Medulla oblongata (tissue), 1 donor: ENCODE measurements around the gene ITIH5.

Experiments
- DNase-seq: peaks from one replicate; pipeline ENCODE4 v3.0.0-alpha.2; 2015; ENCODE audit errors: extremely low spot score

Gene ITIH5

GRCh38 chr10:7551289-7551688 is 115.5 kb downstream of the ITIH5 start:
- peak; percentile 44 for DNase-seq

GRCh38 chr10:7550013-7550412 is 116.8 kb downstream of the ITIH5 start:
- peak; percentile 64 for DNase-seq

GRCh38 chr10:7547829-7548228 is 118.9 kb downstream of the ITIH5 start:
- peak; percentile 68 for DNase-seq

GRCh38 chr10:7547206-7547605 is 119.6 kb downstream of the ITIH5 start:
- no peak for DNase-seq

GRCh38 chr10:7546385-7546967 is 120.3 kb downstream of the ITIH5 start:
- no peak for DNase-seq

- DNase-seq, result no peak
Observed at GRCh38 chr10:7545792-7546191, 121.0 kb downstream of the ITIH5 start.

GRCh38 chr10:7545261-7545660 is 121.5 kb downstream of the ITIH5 start:
- DNase-seq, result no peak

- peak; percentile 37 for DNase-seq
Observed at GRCh38 chr10:7544203-7544602, 122.6 kb downstream of the ITIH5 start.

- no peak for DNase-seq
Observed at GRCh38 chr10:7542189-7542914, 124.4 kb downstream of the ITIH5 start.

- DNase-seq, result peak; percentile 47
Observed at GRCh38 chr10:7541137-7542087, 125.4 kb downstream of the ITIH5 start.

- no peak for DNase-seq
Observed at GRCh38 chr10:7538970-7539654, 127.7 kb downstream of the ITIH5 start.

- DNase-seq, result no peak
Observed at GRCh38 chr10:7537126-7537525, 129.6 kb downstream of the ITIH5 start.

GRCh38 chr10:7534480-7534852 is 132.3 kb downstream of the ITIH5 start:
- no peak for DNase-seq

- no peak for DNase-seq
Observed at GRCh38 chr10:7533657-7534479, 132.9 kb downstream of the ITIH5 start.

- DNase-seq, result no peak
Observed at GRCh38 chr10:7532723-7533498, 133.9 kb downstream of the ITIH5 start.

GRCh38 chr10:7529638-7530037 is 137.1 kb downstream of the ITIH5 start:
- peak; percentile 48 for DNase-seq

- no peak for DNase-seq
Observed at GRCh38 chr10:7527468-7527867, 139.3 kb downstream of the ITIH5 start.

- no peak for DNase-seq
Observed at GRCh38 chr10:7526017-7526400, 140.8 kb downstream of the ITIH5 start.

GRCh38 chr10:7525314-7526016 is 141.3 kb downstream of the ITIH5 start:
- DNase-seq, result peak; percentile 93

GRCh38 chr10:7523656-7524055 is 143.1 kb downstream of the ITIH5 start:
- DNase-seq, result no peak
